H1 (cell line): ENCODE data around the gene PXMP4. TPM values are rescaled to one million over a fixed set of nuclear protein-coding genes. Genes with fewer than 3 reads are reported as not detected.

Source experiments
- CTCF ChIA-PET: fragments of 300-600 bp; sonication (Branson Sonifier 250); formaldehyde crosslinking; loops from one replicate; lab custom pipeline; 2021; ENCODE audit not compliant: partially characterized antibody; lab: Charles Lee
- POLR2A ChIA-PET: fragments of 300-600 bp; sonication (Branson Sonifier 250); formaldehyde crosslinking; loops from one replicate; lab custom pipeline; 2021; ENCODE audit warnings: inconsistent platforms; ENCODE audit not compliant: partially characterized antibody; lab: Charles Lee
- DNase-seq, 2 experiments: peaks; one replicate each; pipeline versions ENCODE4 v3.0.0 to v3.0.0-alpha.2; 2010 to 2022; ENCODE audit warnings: low spot score in 2 of 2, low read depth in 1 of 2, mixed read lengths in 1 of 2
- FAIRE-seq: peaks from 2 replicates; lab custom pipeline; 2011; peaks lifted over from hg19 to GRCh38; lab: Jason Lieb, UNC
- H2AFZ ChIP-seq: 2 replicates; pipeline ENCODE4 v1.8.1; 2012; ENCODE audit warnings: low read length, inconsistent platforms
- H2AK5ac ChIP-seq: 2 replicates; pipeline ENCODE4 v1.6.1; 2013; ENCODE audit warnings: low read depth, low read length
- H2BK120ac ChIP-seq: replicated peaks from 2 replicates; pipeline ENCODE3; 2013; ENCODE audit warnings: low read depth, low read length, inconsistent platforms
- H2BK12ac ChIP-seq: 2 replicates; pipeline ENCODE4 v1.6.1; 2013; ENCODE audit warnings: low read depth, low read length
- H2BK15ac ChIP-seq: 2 replicates; pipeline ENCODE4 v1.6.1; 2013; ENCODE audit warnings: low read length
- H2BK20ac ChIP-seq: 2 replicates; pipeline ENCODE4 v1.6.1; 2013; ENCODE audit warnings: low read length
- H2BK5ac ChIP-seq: 2 replicates; pipeline ENCODE4 v1.6.1; 2013; ENCODE audit warnings: low read depth, low read length
- H3K14ac ChIP-seq: 2 replicates; pipeline ENCODE4 v1.6.1; 2013; ENCODE audit warnings: inconsistent platforms; ENCODE audit not compliant: insufficient read length
- H3K18ac ChIP-seq: 2 replicates; pipeline ENCODE4 v1.6.1; 2013; ENCODE audit warnings: low read length; ENCODE audit errors: extremely low read depth
- H3K23ac ChIP-seq: 2 replicates; pipeline ENCODE4 v1.6.1; 2013; ENCODE audit warnings: inconsistent platforms; ENCODE audit not compliant: insufficient read length
- H3K23me2 ChIP-seq: 2 replicates; pipeline ENCODE4 v1.6.1; 2013; ENCODE audit warnings: low read depth, low read length
- H3K27ac ChIP-seq: 2 replicates; pipeline ENCODE4 v1.6.1; 2011; ENCODE audit warnings: low read depth, low read length, inconsistent platforms
- H3K27me3 ChIP-seq, 4 experiments: replicated peaks in 1 of 4; 1 replicate in 1 of 4; 2 replicates in 3 of 4; pipeline versions ENCODE4 v1.6.1 to v1.8.1; 2011 to 2013; ENCODE audit warnings: low read length in 3 of 4, mild to moderate bottlenecking in 3 of 4, inconsistent platforms in 2 of 4, mixed read lengths in 2 of 4, moderate library complexity in 1 of 4; ENCODE audit not compliant: control insufficient read depth in 3 of 4, insufficient read depth in 3 of 4; ENCODE audit errors: extremely low read depth in 1 of 4
- H3K36me3 ChIP-seq, 4 experiments: 2 replicates each; pipeline versions ENCODE4 v1.6.1 to v1.8.1; 2011 to 2013; ENCODE audit warnings: mild to moderate bottlenecking in 4 of 4, low read length in 3 of 4, moderate library complexity in 2 of 4, control low read depth in 1 of 4, inconsistent platforms in 1 of 4; ENCODE audit not compliant: insufficient read depth in 4 of 4, control insufficient read depth in 2 of 4
- H3K4ac ChIP-seq: replicated peaks from 2 replicates; pipeline ENCODE3; 2013; ENCODE audit warnings: low read length, low read depth, mixed read lengths, inconsistent platforms; ENCODE audit not compliant: insufficient read length
- H3K4me1 ChIP-seq, 4 experiments: replicated peaks in 1 of 4; 1 replicate in 1 of 4; 2 replicates in 3 of 4; pipeline versions ENCODE4 v1.6.1 to v1.8.1; 2011 to 2013; ENCODE audit warnings: low read length in 3 of 4, inconsistent platforms in 2 of 4, mixed read lengths in 1 of 4; ENCODE audit not compliant: insufficient read depth in 4 of 4, control insufficient read depth in 3 of 4
- H3K4me2 ChIP-seq, 2 experiments: 2 replicates each; pipeline versions ENCODE4 v1.6.1 to v1.8.1; 2011 to 2013; ENCODE audit warnings: low read depth in 2 of 2, low read length in 2 of 2, control low read depth in 1 of 2, inconsistent platforms in 1 of 2, mild to moderate bottlenecking in 1 of 2; ENCODE audit not compliant: insufficient read depth in 1 of 2
- H3K4me3 ChIP-seq, 4 experiments: fragments of 200-600, 300-600 bp in 1 of 4; sonication (generic), shearing (Covaris generic), sonication (Bioruptor Twin) in 1 of 4; 2 replicates each; pipeline versions ENCODE4 v1.5.1 to v1.8.1; 2011 to 2016; ENCODE audit warnings: low read length in 4 of 4, low read depth in 3 of 4, control low read depth in 2 of 4, inconsistent platforms in 2 of 4, mild to moderate bottlenecking in 2 of 4, mixed read lengths in 1 of 4, moderate library complexity in 1 of 4; ENCODE audit not compliant: insufficient read depth in 2 of 4; ENCODE audit errors: extremely low read depth in 1 of 4
- H3K56ac ChIP-seq: replicated peaks from 2 replicates; pipeline ENCODE3; 2013; ENCODE audit warnings: low read depth, mild to moderate bottlenecking, mixed read lengths, low read length, inconsistent platforms; ENCODE audit not compliant: insufficient read length
- H3K79me1 ChIP-seq: 2 replicates; pipeline ENCODE4 v1.6.1; 2013; ENCODE audit warnings: low read depth, low read length, control low read depth
- H3K79me2 ChIP-seq, 2 experiments: 2 replicates each; pipeline versions ENCODE4 v1.6.1 to v1.8.1; 2012 to 2013; ENCODE audit warnings: low read length in 2 of 2, mild to moderate bottlenecking in 2 of 2, inconsistent platforms in 1 of 2; ENCODE audit not compliant: insufficient read depth in 2 of 2, control insufficient read depth in 1 of 2
- H3K9ac ChIP-seq, 4 experiments: replicated peaks in 1 of 4; 1 replicate in 1 of 4; 2 replicates in 3 of 4; pipeline versions ENCODE4 v1.6.1 to v1.8.1; 2011 to 2013; ENCODE audit warnings: low read depth in 3 of 4, low read length in 3 of 4, control low read depth in 2 of 4, mild to moderate bottlenecking in 2 of 4, moderate library complexity in 2 of 4, inconsistent platforms in 1 of 4; ENCODE audit errors: extremely low read depth in 1 of 4
- H3K9me3 ChIP-seq, 2 experiments: 2 replicates each; pipeline versions ENCODE4 v1.6.1 to v1.8.1; 2012 to 2013; ENCODE audit warnings: mild to moderate bottlenecking in 2 of 2, moderate library complexity in 2 of 2, control low read depth in 1 of 2, inconsistent platforms in 1 of 2, low read depth in 1 of 2, low read length in 1 of 2, mixed read lengths in 1 of 2; ENCODE audit not compliant: insufficient read depth in 2 of 2
- H4K20me1 ChIP-seq, 2 experiments: replicated peaks in 1 of 2; 2 replicates each; pipeline versions ENCODE3 to v1.8.1; 2011 to 2013; ENCODE audit warnings: inconsistent platforms in 2 of 2, low read length in 2 of 2, mild to moderate bottlenecking in 1 of 2; ENCODE audit not compliant: insufficient read depth in 2 of 2, control insufficient read depth in 1 of 2
- H4K5ac ChIP-seq: 2 replicates; pipeline ENCODE4 v1.6.1; 2013; ENCODE audit warnings: low read length, low read depth, mixed read lengths, inconsistent platforms; ENCODE audit not compliant: insufficient read length
- H4K8ac ChIP-seq: 2 replicates; pipeline ENCODE4 v1.8.0; 2013; ENCODE audit warnings: mild to moderate bottlenecking, moderate library complexity, low read length, inconsistent platforms; ENCODE audit not compliant: insufficient read depth; ENCODE audit errors: extremely low read depth
- H4K91ac ChIP-seq: replicated peaks from 2 replicates; pipeline ENCODE3; 2013; ENCODE audit warnings: low read length, mixed read lengths, inconsistent platforms; ENCODE audit not compliant: insufficient read length
- BACH1 ChIP-seq: IDR thresholded peaks from 2 replicates; pipeline ENCODE4 v1.6.1; 2012; ENCODE audit warnings: low read length, improper control_type of control experiment
- BRCA1 ChIP-seq: IDR thresholded peaks from 2 replicates; pipeline ENCODE4 v1.6.1; 2012; ENCODE audit warnings: low read depth, low read length, improper control_type of control experiment
- E2F6 ChIP-seq: IDR thresholded peaks from 2 replicates; pipeline ENCODE4 v1.6.1; 2012; ENCODE audit warnings: inconsistent platforms
- EGR1 ChIP-seq: IDR thresholded peaks from 2 replicates; pipeline ENCODE4 v1.6.1; 2011; ENCODE audit warnings: low read depth, low read length, borderline replicate concordance
- JUN ChIP-seq: IDR thresholded peaks from 2 replicates; pipeline ENCODE4 v1.6.1; 2011; ENCODE audit warnings: low read depth, mild to moderate bottlenecking, improper control_type of control experiment, low read length
- KDM4A ChIP-seq: IDR thresholded peaks from one replicate; pipeline ENCODE4 v1.7.1; 2012; ENCODE audit warnings: low read depth, mild to moderate bottlenecking, moderate library complexity, low read length, inconsistent platforms; ENCODE audit not compliant: severe bottlenecking
- MAX ChIP-seq: IDR thresholded peaks from 2 replicates; pipeline ENCODE4 v1.6.1; 2012; ENCODE audit warnings: inconsistent platforms
- POLR2AphosphoS5 ChIP-seq: IDR thresholded peaks from 2 replicates; pipeline ENCODE4 v1.6.1; 2011; ENCODE audit warnings: low read depth, low read length
- POU5F1 ChIP-seq: IDR thresholded peaks from 2 replicates; pipeline ENCODE4 v1.6.1; 2011; ENCODE audit warnings: low read depth, mild to moderate bottlenecking, low read length, moderate library complexity
- RAD21 ChIP-seq, 2 experiments: IDR thresholded peaks in 1 of 2; conservative IDR thresholded peaks in 1 of 2; 2 replicates each; pipeline ENCODE4 v1.6.1; 2011; ENCODE audit warnings: low read depth in 2 of 2, low read length in 2 of 2, improper control_type of control experiment in 1 of 2, inconsistent platforms in 1 of 2, mild to moderate bottlenecking in 1 of 2, moderate library complexity in 1 of 2
- SP2 ChIP-seq: IDR thresholded peaks from 2 replicates; pipeline ENCODE4 v1.6.1; 2012; ENCODE audit warnings: mild to moderate bottlenecking, low read length, inconsistent platforms
- SRF ChIP-seq: IDR thresholded peaks from 2 replicates; pipeline ENCODE4 v1.6.1; 2011; ENCODE audit warnings: mild to moderate bottlenecking, low read depth, low read length, moderate library complexity
- TAF1 ChIP-seq: IDR thresholded peaks from 2 replicates; pipeline ENCODE4 v1.6.1; 2011; ENCODE audit warnings: mild to moderate bottlenecking, low read depth, low read length
- TCF12 ChIP-seq: IDR thresholded peaks from 2 replicates; pipeline ENCODE4 v1.6.1; 2011; ENCODE audit warnings: low read depth, mild to moderate bottlenecking, low read length
- WGBS, 2 experiments: shearing (Covaris generic) in 1 of 2; methylation state at CpG; one replicate each; pipeline versions ENCODE4 v1.1.6 to v1.1.7; 2013 to 2015; ENCODE audit warnings: low lambda C conversion rate in 2 of 2, mixed read lengths in 2 of 2, inconsistent platforms in 1 of 2, low coverage in 1 of 2, missing lambda C conversion rate in 1 of 2; ENCODE audit not compliant: insufficient replicate concordance in 2 of 2, insufficient coverage in 1 of 2, insufficient read length in 1 of 2; ENCODE audit errors: extremely low coverage in 1 of 2, missing lambda C conversion rate in 1 of 2; 5-methylcytosine and 5-hydroxymethylcytosine counted together
- polyA plus RNA-seq, 7 experiments: library from polyadenylated mRNA; depleted of rRNA in 3 of 7; stranded (reverse) in 5 of 7; unstranded in 2 of 7; fragments of >200 nt in 5 of 7; fragments of 200-250 nt in 2 of 7; gene quantifications; 1 replicate in 5 of 7; 2 replicates in 1 of 7; 4 replicates in 1 of 7; pipeline versions ENCODE4 v1.2.1 to v1.2.3, GENCODE V29; 2011 to 2013; ENCODE audit warnings: missing spikeins in 2 of 7, mixed read lengths in 2 of 7
- total RNA-seq: library from RNA; stranded (reverse); fragmentation: NEBNext Ultra II Directional; extraction: Animal tissue kit (Norgen Biotek cat#: 25700); gene quantifications from 2 replicates; pipeline ENCODE4 v1.2.1, GENCODE V29; 2021

Gene PXMP4
- total and polyA plus RNA-seq, 2 of the 8 experiments (the other 6 are each of a cell fraction or from before 2014, with no cell fraction given): 3.3 to 3.4 TPM

- POLR2A ChIA-PET: interaction anchor here (1.0 to 17.9 kb wide), 3 partner anchors 8 to 14 kb away, joined by 3 to 245 read pairs (median 63); partner anchors contain the start of gene NECAB3
- TF ChIP-seq EGR1 (no peak), POLR2AphosphoS5 (no peak), TCF12 (no peak), RAD21 (IDR thresholded peaks at IDR 0.05 in 1 of 2, conservative IDR thresholded peaks at IDR 0.05 in 1 of 2; ENCODE audit: low read depth in 2 of 2, low read length in 2 of 2) (no peak), BACH1 (no peak), E2F6 (no peak), SP2 (no peak), SRF (no peak), MAX (no peak), KDM4A (no peak), JUN (no peak), TAF1 (no peak), POU5F1 (no peak), BRCA1 (no peak)
Observed at GRCh38 chr20:33669224-33669623, 50.9 kb downstream of the PXMP4 start.

More at GRCh38 chr20:33669224-33669623, 50.9 kb downstream of the PXMP4 start:
- CTCF ChIA-PET: interaction anchor here (0.6 to 4.3 kb wide), 15 partner anchors 9 to 1655 kb away, joined by 3 to 38 read pairs (median 6); no protein-coding TSS in a partner anchor
- no peak overlapping the region for H2AK5ac ChIP-seq
- no peak overlapping the region for H3K56ac ChIP-seq
- no peak for DNase-seq
- H3K4me2 ChIP-seq: no peak overlapping the region
- peaks cover 0 to 25% (median 15%) of the 10 kb centered on the region in 4 experiments; a peak in 5 of 7 replicates for H3K4me1 ChIP-seq
- H3K36me3 ChIP-seq: peaks cover 2 to 10% (median 6%) of the 10 kb centered on the region in 4 experiments; a peak in 4 of 8 replicates
- H4K20me1 ChIP-seq: peaks cover 0 to 15% of the 10 kb centered on the region in 2 experiments
- peaks cover 21% of the 10 kb centered on the region for H3K23me2 ChIP-seq
- no peak overlapping the region for H2BK12ac ChIP-seq
- H4K91ac ChIP-seq: no peak overlapping the region
- H3K27ac ChIP-seq: no peak overlapping the region
- no peak overlapping the region for H2AFZ ChIP-seq
- no peaks in the 10 kb centered on the region; the same call in 1 of the 2 replicates for H3K79me1 ChIP-seq
- no peak overlapping the region for H3K14ac ChIP-seq
- H2BK20ac ChIP-seq: no peak overlapping the region
- H3K23ac ChIP-seq: no peak overlapping the region
- H3K9ac ChIP-seq: no peak overlapping the region
- H2BK5ac ChIP-seq: no peak overlapping the region
- peaks cover 0 to 10% (median 3%) of the 10 kb centered on the region in 4 experiments; a peak in 3 of 7 replicates for H3K27me3 ChIP-seq
- no peak overlapping the region for H4K8ac ChIP-seq
- H3K4me3 ChIP-seq: no peak overlapping the region
- no peak overlapping the region for H3K18ac ChIP-seq
- peaks cover 0 to 5% of the 10 kb centered on the region in 2 experiments; a peak in 1 of 4 replicates for H3K9me3 ChIP-seq
- no peak overlapping the region for H3K4ac ChIP-seq
- no peak overlapping the region for H2BK15ac ChIP-seq
- 89% methylated on average over 5 of the region's 5 CpGs; no CpG with 5 or more reads in 1 of the 2 experiments for WGBS, 2 experiments
- H4K5ac ChIP-seq: no peak overlapping the region
- FAIRE-seq: no peak
- H2BK120ac ChIP-seq: no peak overlapping the region
- H3K79me2 ChIP-seq: no peaks in the 10 kb centered on the region
